Measurements from ENCODE around the gene SUN1. TPM values are rescaled to one million over a fixed set of nuclear protein-coding genes. Genes with fewer than 3 reads are reported as not detected.
"Not testable (repeated sequence)": the region's sequence is repeated elsewhere in the genome, so short reads cannot be mapped to it uniquely, and the experiment has no call there.

SUN1 gene
- total RNA-seq, 1 experiment from 2014 or later = 252 TPM

DNA sequence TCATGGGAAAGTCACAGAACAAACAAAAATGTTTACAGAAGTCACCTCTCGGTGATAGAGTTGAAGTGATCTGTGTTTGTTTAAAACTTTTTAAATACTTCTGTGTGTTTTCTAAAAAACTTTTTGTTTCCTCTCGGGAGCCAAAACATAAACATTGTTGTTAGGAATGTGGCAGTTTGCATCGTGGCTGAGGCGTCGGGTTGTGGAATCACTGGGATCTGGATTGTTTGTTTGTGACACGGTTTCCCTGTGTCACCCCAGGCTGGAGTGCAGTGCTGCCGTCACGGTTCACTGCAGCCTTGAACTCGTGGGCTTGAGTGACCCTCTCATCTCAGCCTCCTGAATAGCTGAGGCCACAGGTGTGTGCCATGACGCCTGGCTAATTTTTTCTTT is 29.0 kb upstream of the SUN1 start:
- no peaks in the 10 kb centered on the region for H3K9me3 Mint-ChIP-seq (ENCODE audit: low read depth, unreplicated experiment)

DNA sequence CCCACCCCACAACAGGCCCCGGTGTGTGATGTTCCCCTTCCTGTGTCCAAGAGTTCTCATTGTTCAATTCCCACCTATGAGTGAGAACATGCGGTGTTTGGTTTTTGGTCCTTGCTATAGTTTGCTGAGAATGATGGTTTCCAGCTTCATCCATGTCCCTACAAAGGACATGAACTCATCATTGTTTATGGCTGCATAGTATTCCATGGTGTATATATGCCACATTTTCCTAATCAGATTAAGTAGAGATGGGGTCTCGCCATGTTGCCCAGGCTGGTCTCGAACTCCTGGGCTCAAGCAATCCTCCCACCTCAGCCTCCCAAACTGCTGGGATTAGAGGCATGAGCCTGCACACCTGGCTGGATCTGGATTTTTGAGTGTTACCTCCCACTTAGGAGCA is 28.5 kb upstream of the SUN1 start:
- H3K27me3 Mint-ChIP-seq (ENCODE audit: unreplicated experiment); H3K9me3 Mint-ChIP-seq (ENCODE audit: low read depth, unreplicated experiment); DNase-seq; H3K4me1 Mint-ChIP-seq (ENCODE audit: low read depth, unreplicated experiment); H3K27ac Mint-ChIP-seq (ENCODE audit: unreplicated experiment); BruUV-seq (replicated peaks); CTCF ChIA-PET; intact Hi-C loops (cut with micrococcal nuclease; ENCODE audit: unreplicated experiment); H3K36me3 Mint-ChIP-seq (ENCODE audit: insufficient read depth, unreplicated experiment); H3K4me3 Mint-ChIP-seq (ENCODE audit: low read depth, unreplicated experiment): not testable (repeated sequence)

More for the DNA sequence above, 29.0 kb upstream of the SUN1 start:
- Mint-ChIP-seq H3K27me3 (ENCODE audit: unreplicated experiment) (no peaks in the 10 kb centered on the region), H3K4me1 (ENCODE audit: low read depth, unreplicated experiment) (peaks cover 8% of the 10 kb centered on the region), H3K4me3 (ENCODE audit: low read depth, unreplicated experiment) (no peak overlapping the region), H3K36me3 (ENCODE audit: insufficient read depth, unreplicated experiment) (peaks cover 6% of the 10 kb centered on the region), H3K27ac (ENCODE audit: unreplicated experiment) (peak overlapping the region; percentile 1)
- CTCF ChIA-PET = no interaction called here
- BruUV-seq (replicated peaks) = no TSS peak
- TF ChIP-seq, protein P1, sequence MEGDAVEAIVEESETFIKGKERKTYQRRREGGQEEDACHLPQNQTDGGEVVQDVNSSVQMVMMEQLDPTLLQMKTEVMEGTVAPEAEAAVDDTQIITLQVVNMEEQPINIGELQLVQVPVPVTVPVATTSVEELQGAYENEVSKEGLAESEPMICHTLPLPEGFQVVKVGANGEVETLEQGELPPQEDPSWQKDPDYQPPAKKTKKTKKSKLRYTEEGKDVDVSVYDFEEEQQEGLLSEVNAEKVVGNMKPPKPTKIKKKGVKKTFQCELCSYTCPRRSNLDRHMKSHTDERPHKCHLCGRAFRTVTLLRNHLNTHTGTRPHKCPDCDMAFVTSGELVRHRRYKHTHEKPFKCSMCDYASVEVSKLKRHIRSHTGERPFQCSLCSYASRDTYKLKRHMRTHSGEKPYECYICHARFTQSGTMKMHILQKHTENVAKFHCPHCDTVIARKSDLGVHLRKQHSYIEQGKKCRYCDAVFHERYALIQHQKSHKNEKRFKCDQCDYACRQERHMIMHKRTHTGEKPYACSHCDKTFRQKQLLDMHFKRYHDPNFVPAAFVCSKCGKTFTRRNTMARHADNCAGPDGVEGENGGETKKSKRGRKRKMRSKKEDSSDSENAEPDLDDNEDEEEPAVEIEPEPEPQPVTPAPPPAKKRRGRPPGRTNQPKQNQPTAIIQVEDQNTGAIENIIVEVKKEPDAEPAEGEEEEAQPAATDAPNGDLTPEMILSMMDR (IDR thresholded peaks at IDR 0.05; ENCODE audit: unreplicated experiment) = no peak
- intact Hi-C loops (cut with micrococcal nuclease; ENCODE audit: unreplicated experiment) = no loop called here
- no peak for DNase-seq

DNA sequence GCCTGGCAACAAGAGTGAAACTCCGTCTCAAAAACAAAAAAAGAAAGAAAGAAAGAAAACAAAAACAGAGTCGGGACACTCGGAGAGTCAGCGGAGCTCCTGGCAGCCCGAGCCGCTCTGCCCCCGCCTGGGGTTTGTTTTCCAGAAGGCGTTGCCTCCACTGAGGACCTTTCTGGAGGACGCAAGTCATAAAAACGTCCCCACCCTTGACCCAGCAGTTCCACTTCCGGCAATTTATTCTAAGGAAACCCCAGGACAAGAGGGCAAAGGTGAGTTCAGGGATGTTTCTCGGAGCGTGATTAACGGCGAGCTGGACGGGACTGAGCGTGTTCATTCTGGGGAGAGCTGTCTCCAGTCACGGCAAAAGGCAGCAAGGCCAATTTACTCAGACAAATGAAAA is 27.0 kb upstream of the SUN1 start:
- Mint-ChIP-seq H3K4me3 (ENCODE audit: low read depth, unreplicated experiment) (no peak overlapping the region), H3K27ac (ENCODE audit: unreplicated experiment) (peak overlapping the region; percentile 64), H3K9me3 (ENCODE audit: low read depth, unreplicated experiment) (no peaks in the 10 kb centered on the region), H3K36me3 (ENCODE audit: insufficient read depth, unreplicated experiment) (peaks cover 6% of the 10 kb centered on the region), H3K27me3 (ENCODE audit: unreplicated experiment) (no peaks in the 10 kb centered on the region), H3K4me1 (ENCODE audit: low read depth, unreplicated experiment) (peaks cover 8% of the 10 kb centered on the region)
- no TSS peak for BruUV-seq (replicated peaks)
- intact Hi-C loops (cut with micrococcal nuclease; ENCODE audit: unreplicated experiment) = no loop called here
- no peak for DNase-seq
- TF ChIP-seq, protein P1 (IDR thresholded peaks at IDR 0.05; ENCODE audit: unreplicated experiment) = no peak
- CTCF ChIA-PET = no interaction called here

DNA sequence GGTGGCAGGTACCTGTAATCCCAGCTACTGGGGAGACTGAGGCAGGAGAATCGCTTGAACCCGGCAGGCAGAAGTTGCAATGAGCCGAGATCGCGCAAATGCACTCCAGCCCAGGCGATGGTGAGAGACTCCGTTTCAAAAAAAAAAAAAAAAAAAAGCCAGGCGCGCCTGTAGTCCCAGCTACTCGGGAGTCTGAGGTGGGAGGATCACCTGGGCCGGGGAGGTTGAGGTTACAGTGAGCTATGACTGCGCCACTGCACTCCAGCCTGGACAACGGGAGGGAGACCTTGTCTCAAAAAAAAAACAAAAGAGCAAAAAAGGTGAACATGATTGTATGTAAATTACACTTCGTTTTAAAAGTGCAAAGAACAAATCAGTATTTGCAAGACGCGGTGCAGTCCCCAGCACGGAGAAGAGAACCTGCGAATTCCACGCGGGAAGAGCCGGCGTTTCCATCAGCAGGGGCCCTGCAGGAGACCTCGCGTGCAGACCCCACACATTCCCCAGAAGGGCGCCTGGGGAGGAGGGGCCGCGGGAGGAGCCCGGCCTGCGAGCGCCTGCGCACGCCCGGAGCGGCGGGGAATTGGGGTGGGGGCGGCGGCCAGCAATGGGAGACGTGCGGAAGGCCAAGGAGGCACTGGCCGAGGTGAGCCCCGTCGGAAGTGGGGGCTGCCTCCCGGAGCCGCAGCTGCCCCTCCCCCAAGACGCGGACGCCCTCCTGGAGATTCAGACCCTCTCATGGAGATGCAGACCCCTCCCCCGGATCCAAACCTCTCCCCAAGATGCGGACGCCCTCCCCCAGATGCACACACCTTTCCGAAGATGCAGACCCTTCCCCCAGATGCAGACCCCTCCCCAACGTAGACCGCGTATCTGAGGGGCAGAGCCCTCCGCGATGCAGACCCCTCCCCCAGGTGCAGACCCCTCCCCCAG is 16.7 kb upstream of the SUN1 start:
- peak overlapping the region; percentile 52 for H3K27ac Mint-ChIP-seq (ENCODE audit: unreplicated experiment)
- H3K9me3 Mint-ChIP-seq (ENCODE audit: low read depth, unreplicated experiment) = peaks cover 3% of the 10 kb centered on the region
- H3K4me1 Mint-ChIP-seq (ENCODE audit: low read depth, unreplicated experiment) = peaks cover 52% of the 10 kb centered on the region
- TF ChIP-seq, protein P1 (IDR thresholded peaks at IDR 0.05; ENCODE audit: unreplicated experiment) = no peak
- DNase-seq = peak; percentile 70
- H3K27me3 Mint-ChIP-seq (ENCODE audit: unreplicated experiment) = no peaks in the 10 kb centered on the region
- H3K36me3 Mint-ChIP-seq (ENCODE audit: insufficient read depth, unreplicated experiment) = peaks cover 65% of the 10 kb centered on the region
- peak overlapping the region; percentile 93 for H3K4me3 Mint-ChIP-seq (ENCODE audit: low read depth, unreplicated experiment)
- BruUV-seq (replicated peaks) = no TSS peak
- CTCF ChIA-PET = interaction anchor here (0.6 to 1.1 kb wide), 2 partner anchors 21 to 255 kb away, joined by 3 to 5 read pairs; no protein-coding TSS in a partner anchor
- intact Hi-C loops (cut with micrococcal nuclease; ENCODE audit: unreplicated experiment) = loop anchor here (2.0 kb wide), 1 partner anchor 15 kb away; no protein-coding TSS in a partner anchor
